Natural killer cell treated with Interleukin-12 subunit alpha and Interleukin-12 subunit beta and Interleukin-15 and Interleukin-18, amount 100 ng/mL, for 72 hours (primary cell): Measurements from ENCODE around the gene LDHA. TPM values are rescaled to one million over a fixed set of nuclear protein-coding genes. Genes with fewer than 3 reads are reported as not detected.
"Not testable (repeated sequence)": the region's sequence is repeated elsewhere in the genome, so short reads cannot be mapped to it uniquely, and the experiment has no call there.

ENCODE experiments used
- ATAC-seq, 2 donors: fragments of 150-1000 bp; cut with Tn5 transposase in 1 of 2; sonication (Bioruptor Pico), chemical (Tn5 transposase) in 1 of 2; 2 replicates each; pipeline ENCODE4 v1.10.0; 2021
- DNase-seq: peaks from one replicate; pipeline ENCODE4 v3.0.0; 2022; ENCODE audit warnings: low spot score
- H3K27ac Mint-ChIP-seq, 2 donors: 1 replicate in 1 of 2; 2 replicates in 1 of 2; pipeline ENCODE4 v1.8.0; 2022; ENCODE audit warnings: mixed read lengths in 2 of 2, mild to moderate bottlenecking in 1 of 2, moderate library complexity in 1 of 2
- H3K27me3 Mint-ChIP-seq, 2 donors: 1 replicate in 1 of 2; 2 replicates in 1 of 2; pipeline ENCODE4 v1.8.0; 2022; ENCODE audit warnings: mixed read lengths in 2 of 2
- H3K36me3 Mint-ChIP-seq: one replicate; pipeline ENCODE4 v1.8.0; 2022; ENCODE audit warnings: mixed read lengths
- H3K4me1 Mint-ChIP-seq, 2 donors: 1 replicate in 1 of 2; 2 replicates in 1 of 2; pipeline ENCODE4 v1.8.0; 2022; ENCODE audit warnings: low read depth in 2 of 2, mixed read lengths in 2 of 2, mild to moderate bottlenecking in 1 of 2
- H3K4me3 Mint-ChIP-seq: one replicate; pipeline ENCODE4 v1.8.0; 2022; ENCODE audit warnings: mixed read lengths
- H3K9me3 Mint-ChIP-seq: 2 replicates; pipeline ENCODE4 v1.8.0; 2022; ENCODE audit warnings: mixed read lengths
- total RNA-seq, 2 donors: library from RNA; stranded (reverse); gene quantifications; one replicate each; pipeline ENCODE4 v1.2.3, GENCODE V29; 2022

The LDHA gene
- total RNA-seq, 2 donors from 2014 or later: 958 to 1,144 TPM

DNA sequence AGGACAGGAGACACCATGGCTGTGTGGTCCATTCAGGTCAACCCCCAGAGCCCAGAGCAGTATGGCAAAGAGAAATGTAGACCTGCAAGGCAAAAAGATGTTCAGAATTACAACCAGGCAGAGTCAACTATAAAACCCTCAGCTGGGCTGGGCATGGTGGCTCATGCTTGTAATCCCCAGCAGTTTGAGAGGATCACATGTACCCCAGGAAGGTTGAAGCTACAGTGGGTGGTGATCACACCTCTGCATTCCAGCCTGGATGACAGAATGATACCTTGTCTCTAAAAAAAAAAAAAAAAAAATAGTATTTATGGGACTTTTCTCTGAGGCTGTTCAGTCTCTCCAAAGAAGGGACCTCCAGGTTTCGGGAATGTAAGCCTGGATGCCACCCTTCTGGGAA, 18.4 kb upstream of the LDHA start:
- no peaks in the 10 kb centered on the region for H3K36me3 Mint-ChIP-seq
- H3K4me3 Mint-ChIP-seq: no peak overlapping the region
- no peaks in the 10 kb centered on the region for H3K9me3 Mint-ChIP-seq
- no peaks in the 10 kb centered on the region for H3K4me1 Mint-ChIP-seq
- no peak overlapping the region for H3K27ac Mint-ChIP-seq
- ATAC-seq: no peak
- no peaks in the 10 kb centered on the region for H3K27me3 Mint-ChIP-seq
- DNase-seq: no peak

DNA sequence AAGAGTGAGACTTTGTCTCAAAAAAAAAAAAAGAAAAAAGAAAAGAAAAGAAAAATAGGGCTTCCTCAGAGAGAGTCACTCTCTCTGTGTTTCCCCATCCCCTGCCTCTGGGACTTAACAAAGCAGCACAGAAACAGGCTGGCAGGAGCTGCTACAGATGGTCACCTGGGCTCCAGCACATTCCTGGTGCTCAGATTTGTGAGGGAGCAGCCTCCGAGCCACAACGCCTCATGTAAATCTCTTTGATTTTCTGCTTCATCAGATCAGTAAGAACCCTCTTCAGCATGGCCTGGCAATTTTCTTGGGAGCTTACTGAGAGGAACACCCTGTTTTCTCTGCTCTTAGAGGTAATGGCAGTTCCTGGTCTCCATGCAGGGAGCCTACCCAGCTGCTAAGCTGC, 15.2 kb upstream of the LDHA start:
- Mint-ChIP-seq H3K9me3 (no peaks in the 10 kb centered on the region), H3K27me3 (no peaks in the 10 kb centered on the region), H3K4me1 (peaks cover 12 to 14% of the 10 kb centered on the region in 2 donors), H3K27ac (peak overlapping the region in 1 of 2 donors; percentile 56), H3K36me3 (no peaks in the 10 kb centered on the region), H3K4me3 (no peak overlapping the region)
- DNase-seq: no peak
- ATAC-seq: no peak

DNA sequence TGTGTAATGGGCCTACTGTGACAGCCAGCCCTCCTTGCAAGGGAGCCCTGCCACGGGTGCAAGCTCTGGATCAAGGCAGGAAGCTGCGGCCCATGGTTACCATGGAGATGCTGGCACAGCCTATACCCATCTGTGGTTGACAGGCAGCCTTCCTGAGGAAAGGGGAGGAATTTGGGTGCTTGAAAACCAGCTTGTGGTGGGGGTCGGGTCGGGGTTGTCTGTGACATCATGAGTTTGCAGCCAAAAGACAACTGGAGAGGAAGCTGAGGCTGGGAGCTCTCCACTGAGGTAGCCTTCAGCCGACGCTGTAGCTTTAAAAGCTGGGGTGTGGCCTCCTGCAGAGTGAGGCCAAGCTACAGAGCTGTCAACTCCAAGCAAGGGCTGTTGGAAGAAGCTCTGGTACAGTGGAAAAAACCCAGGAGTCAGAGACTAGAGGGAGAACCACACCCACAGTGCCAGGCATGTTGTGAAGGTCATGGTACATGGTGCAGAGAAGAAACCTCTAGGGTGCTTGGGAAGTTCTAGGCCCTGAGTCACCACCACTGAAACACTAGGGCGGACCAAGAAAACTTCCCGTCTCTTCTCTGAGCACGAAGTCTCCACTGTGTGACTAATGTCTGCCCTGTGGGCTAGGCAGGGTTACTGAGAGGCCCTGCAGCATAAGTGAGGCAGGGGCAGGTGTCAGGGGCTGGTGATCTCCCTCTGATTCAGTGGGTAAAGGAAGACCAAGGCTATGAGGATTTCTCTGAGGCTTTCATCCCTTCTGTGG, 10.8 kb upstream of the LDHA start:
- peak; percentile 83 for DNase-seq
- Mint-ChIP-seq H3K9me3 (no peaks in the 10 kb centered on the region), H3K4me3 (peak overlapping the region; percentile 68), H3K27me3 (no peaks in the 10 kb centered on the region), H3K36me3 (no peaks in the 10 kb centered on the region), H3K27ac (peak overlapping the region; percentile 95 to 99), H3K4me1 (peaks cover 12 to 19% of the 10 kb centered on the region in 2 donors)
- ATAC-seq: peak; percentile 94 to 96

DNA sequence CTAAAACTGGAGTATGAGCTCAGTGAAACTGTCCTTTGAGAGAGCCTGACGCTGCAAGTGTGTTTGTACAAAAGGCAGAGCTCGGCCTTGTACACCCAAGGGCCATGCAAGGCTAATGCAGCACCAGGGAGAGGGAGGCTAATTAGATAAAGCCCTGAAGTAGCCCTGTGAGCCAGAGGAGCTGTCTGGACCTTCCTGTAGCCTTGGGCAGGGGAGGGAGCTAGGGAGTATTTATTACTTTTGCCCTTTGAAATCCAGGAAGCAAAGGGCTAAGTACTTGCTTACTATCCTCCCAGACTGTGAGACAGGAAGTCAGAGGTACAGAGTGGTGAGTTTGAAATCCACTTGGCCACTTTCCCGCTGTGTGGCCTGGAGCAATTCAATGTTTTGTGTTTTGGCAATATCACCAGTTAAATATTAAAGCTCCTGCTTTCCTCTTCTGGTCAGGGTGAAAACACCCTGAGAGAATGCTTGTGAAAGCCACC, 10.2 kb upstream of the LDHA start:
- peak overlapping the region; percentile 68 for H3K4me3 Mint-ChIP-seq
- ATAC-seq (peak; percentile 53 to 58), DNase-seq (no peak)
- no peaks in the 10 kb centered on the region for H3K27me3 Mint-ChIP-seq
- H3K36me3 Mint-ChIP-seq: no peaks in the 10 kb centered on the region
- H3K4me1 Mint-ChIP-seq: peaks cover 12 to 19% of the 10 kb centered on the region in 2 donors
- H3K9me3 Mint-ChIP-seq: no peaks in the 10 kb centered on the region
- H3K27ac Mint-ChIP-seq: peak overlapping the region; percentile 95 to 99

DNA sequence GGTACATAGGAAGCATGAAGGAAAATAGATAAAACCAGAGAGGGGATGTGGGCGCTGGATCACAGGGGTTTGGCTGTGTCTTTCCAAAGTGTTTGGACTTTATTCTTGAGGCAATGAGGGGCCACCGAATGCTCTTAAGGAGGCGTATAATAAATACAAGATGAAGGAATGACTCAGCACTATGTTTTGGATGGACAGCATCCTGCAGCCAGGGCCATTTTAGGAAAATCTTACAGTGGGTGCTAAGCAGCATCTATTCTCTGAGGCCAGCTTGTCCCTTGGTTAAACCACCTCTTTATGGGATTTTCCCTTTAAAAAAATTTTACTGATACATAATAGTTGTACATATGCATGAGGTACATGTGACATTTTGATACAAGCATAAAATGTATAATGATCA, 4.3 kb upstream of the LDHA start:
- Mint-ChIP-seq H3K27me3 (no peaks in the 10 kb centered on the region), H3K36me3 (no peaks in the 10 kb centered on the region), H3K4me1 (peaks cover 6 to 12% of the 10 kb centered on the region in 2 donors), H3K27ac (no peak overlapping the region), H3K4me3 (no peak overlapping the region), H3K9me3 (no peaks in the 10 kb centered on the region)
- no peak for ATAC-seq
- DNase-seq: no peak

DNA sequence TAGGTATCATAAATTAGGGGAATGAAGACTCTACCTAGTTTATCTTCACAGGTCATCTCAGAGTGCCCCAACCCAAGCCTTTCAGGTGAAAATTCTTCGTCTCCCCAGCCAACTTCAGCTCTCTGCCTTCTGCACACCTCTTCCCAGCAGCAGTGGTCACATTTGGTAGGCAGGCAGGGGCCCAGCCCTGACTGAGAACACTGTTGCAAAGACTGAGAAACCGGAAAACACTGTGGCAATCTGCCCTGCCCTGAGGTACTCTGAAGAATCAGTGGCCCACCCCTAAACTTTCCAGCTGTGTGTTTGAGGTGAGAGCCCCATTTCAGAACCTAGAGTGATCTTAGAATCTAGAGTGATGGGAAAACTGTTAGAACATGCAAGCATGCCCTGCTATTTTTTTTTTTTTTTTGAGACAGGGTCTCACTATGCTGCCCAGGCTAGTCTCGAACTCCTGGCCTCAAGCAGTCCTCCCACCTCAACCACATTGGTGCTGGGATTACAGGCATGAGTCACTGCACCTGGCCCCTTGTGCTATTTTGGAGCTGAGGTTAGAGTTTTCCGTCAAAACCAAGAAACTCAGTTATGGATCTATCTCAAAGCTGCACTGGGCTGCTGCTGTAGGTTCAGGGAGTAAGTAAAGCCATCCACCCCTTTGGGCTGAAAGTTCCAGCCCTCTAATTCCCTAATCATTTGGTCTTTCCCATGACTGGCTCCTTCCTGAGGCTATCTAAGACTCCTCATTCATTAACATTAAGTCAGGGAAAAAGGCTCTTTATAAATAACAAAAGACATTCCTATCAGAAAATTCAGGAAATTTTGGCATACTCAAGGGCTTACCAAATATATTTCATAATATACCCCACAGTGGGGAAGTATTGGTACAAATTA, 1.7 kb upstream of the LDHA start:
- Mint-ChIP-seq H3K27ac (peak overlapping the region; percentile 83 to 98), H3K9me3 (no peaks in the 10 kb centered on the region), H3K36me3 (peaks cover 7% of the 10 kb centered on the region), H3K4me1 (peaks cover 16 to 26% of the 10 kb centered on the region in 2 donors), H3K27me3 (no peaks in the 10 kb centered on the region), H3K4me3 (peak overlapping the region; percentile 48)
- DNase-seq (no peak), ATAC-seq (no peak)

DNA sequence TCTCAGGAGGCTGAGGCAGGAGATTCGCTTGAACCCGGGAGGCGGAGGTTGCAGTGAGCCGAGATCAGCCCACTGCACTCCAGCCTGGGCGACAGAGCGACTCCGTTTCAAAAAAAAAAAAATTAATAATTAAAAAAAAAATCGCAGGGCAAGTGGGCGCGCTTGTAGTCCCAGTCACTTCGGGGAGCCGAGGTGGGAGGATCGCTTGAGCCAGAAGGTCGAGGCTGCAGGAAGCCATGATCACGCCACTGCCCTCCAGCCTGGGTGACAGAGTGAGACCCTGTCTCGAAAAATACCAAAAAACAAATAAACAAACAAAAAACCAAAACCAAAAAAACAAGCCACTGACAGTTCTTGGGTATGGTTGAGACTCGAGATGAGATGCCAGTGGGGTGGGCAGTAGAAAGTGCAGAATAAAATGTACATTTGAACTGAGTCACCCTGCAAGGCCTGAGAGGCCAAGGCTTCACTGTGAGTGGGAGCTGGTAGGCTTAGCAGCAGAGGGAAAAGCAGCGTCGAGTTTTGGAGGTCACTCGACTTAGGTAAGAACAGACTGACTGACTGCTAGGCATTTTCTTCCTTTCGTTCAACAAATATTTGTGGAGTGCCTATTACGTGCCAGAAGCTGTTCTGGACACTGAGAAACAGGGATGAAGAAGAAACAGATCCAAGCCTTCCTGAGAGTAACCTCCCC, 635 bp upstream of the LDHA start:
- Mint-ChIP-seq H3K4me3 (peak overlapping the region; percentile 89), H3K27ac (peak overlapping the region; percentile 98), H3K9me3 (no peaks in the 10 kb centered on the region), H3K36me3 (peaks cover 13% of the 10 kb centered on the region), H3K4me1 (peaks cover 21 to 31% of the 10 kb centered on the region in 2 donors), H3K27me3 (no peaks in the 10 kb centered on the region)
- no peak for ATAC-seq
- no peak for DNase-seq

DNA sequence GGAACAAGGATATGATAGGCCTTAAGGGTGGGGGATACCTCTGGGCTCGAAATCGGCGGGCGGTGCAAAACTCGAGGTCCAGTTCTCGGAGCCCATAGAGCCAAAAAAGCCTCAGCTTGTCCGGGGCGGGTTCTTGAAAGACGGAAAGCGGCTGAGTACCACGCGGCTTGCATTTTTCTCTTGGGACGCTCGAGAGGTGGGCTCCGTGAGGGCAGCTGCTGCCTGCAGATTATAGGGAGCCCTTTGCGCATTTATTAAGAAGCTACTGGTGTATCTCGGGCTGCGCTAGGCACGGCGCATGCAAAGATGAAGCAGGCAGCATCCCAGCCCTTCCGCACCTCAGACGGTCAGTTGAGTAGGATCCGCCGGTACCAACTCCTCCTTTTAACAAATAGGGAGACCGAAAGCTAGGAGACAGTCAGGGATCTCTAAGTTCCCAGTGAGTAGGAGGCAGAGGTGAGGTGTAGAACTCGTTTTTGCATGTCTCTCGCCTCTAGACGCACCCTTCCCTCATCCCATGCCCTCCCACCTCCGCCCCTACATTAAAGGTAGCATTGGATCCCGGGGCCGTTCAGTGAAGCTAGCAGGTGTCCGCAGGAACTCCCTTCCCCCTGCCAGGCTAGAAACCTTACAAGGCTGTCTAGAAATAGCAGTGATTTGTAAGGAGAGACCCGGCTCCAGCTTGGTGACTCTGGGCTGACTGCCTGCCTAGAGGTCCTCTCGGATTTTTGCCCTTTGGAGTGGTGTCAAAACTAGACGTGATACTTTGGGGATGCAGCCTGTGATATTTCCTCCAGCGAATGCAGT, 768 bp downstream of the LDHA start:
- no peak for DNase-seq
- Mint-ChIP-seq H3K27ac (peak overlapping the region; percentile 98), H3K9me3 (no peaks in the 10 kb centered on the region), H3K4me1 (peaks cover 31 to 35% of the 10 kb centered on the region in 2 donors), H3K27me3 (no peaks in the 10 kb centered on the region), H3K36me3 (peaks cover 24% of the 10 kb centered on the region), H3K4me3 (peak overlapping the region; percentile 89)
- no peak for ATAC-seq

DNA sequence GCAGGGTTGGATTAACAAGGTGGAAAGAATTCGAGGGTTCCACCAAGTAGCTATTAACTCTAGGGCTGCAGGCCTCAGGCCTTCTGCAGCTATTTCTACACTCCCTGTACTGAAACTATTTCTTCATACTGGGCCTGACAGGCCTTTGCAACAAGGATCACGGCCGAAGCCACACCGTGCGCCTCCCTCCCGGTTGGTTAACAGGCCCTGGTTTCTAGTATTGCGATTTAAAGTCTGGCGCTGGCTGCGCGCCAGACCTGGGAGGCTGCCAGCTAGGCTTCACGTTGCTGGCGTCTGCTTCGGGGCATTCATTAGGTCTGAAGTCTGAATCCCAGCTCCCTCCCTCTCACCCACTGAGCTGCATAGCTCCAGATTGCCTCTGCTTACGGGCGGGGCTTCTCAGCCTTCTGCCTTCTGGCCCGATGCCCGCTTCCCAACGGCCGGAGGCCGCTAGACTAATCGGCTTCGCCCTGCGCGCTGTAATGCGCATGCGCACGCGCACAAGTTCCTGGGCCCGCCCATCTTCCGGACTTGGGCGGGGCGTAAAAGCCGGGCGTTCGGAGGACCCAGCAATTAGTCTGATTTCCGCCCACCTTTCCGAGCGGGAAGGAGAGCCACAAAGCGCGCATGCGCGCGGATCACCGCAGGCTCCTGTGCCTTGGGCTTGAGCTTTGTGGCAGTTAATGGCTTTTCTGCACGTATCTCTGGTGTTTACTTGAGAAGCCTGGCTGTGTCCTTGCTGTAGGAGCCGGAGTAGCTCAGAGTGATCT, 1.6 kb downstream of the LDHA start:
- Mint-ChIP-seq H3K36me3 (peaks cover 31% of the 10 kb centered on the region), H3K27me3 (no peaks in the 10 kb centered on the region), H3K9me3 (no peaks in the 10 kb centered on the region), H3K4me1 (peaks cover 31 to 35% of the 10 kb centered on the region in 2 donors), H3K27ac (peak overlapping the region; percentile 98), H3K4me3 (peak overlapping the region; percentile 89)
- DNase-seq (peak; percentile 96), ATAC-seq (peak; percentile 85 to 87)

DNA sequence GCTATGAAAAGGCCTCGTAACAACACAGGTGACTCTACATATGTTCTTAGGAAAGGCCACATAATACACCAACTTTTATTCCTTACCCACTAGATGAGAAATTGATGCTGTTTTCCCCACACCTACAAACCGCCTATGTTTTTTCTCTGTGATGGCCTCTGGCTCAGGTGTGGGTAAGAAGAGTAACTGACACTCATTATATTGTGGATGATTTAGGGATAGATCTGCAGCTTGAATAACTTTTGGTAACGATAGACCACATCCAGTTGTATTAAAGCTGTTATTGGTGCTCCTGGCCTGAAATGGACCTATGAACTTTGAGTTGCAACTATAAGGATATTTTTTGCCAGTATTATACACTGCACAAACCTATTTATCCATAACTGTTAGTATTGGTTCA, 3.6 kb downstream of the LDHA start:
- H3K9me3 Mint-ChIP-seq: no peaks in the 10 kb centered on the region
- peak overlapping the region; percentile 57 for H3K4me3 Mint-ChIP-seq
- peaks cover 31 to 35% of the 10 kb centered on the region in 2 donors for H3K4me1 Mint-ChIP-seq
- DNase-seq (no peak), ATAC-seq (no peak)
- H3K27ac Mint-ChIP-seq: peak overlapping the region; percentile 15 to 66
- H3K36me3 Mint-ChIP-seq: peaks cover 35% of the 10 kb centered on the region
- H3K27me3 Mint-ChIP-seq: no peaks in the 10 kb centered on the region

DNA sequence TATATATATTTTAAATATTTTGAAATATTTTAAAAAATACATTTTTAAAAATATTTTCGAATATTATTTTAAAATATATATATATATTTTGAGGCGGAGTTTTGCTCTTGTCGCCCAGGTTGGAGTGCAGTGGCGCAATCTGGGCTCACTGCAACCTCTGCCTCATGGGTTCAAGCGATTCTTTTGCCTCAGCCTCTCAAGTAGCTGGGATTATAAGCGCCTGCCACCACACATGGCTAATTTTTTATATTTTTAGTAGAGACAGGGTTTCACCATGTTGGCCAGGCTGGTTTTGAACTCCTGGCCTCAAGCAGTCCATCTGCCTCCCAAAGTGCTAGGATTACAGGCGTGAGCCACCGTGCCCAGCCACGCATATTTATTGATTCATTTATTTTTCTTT, 6.7 kb downstream of the LDHA start:
- not testable (repeated sequence) for H3K27me3 Mint-ChIP-seq, DNase-seq, H3K9me3 Mint-ChIP-seq, H3K4me3 Mint-ChIP-seq, ATAC-seq, H3K27ac Mint-ChIP-seq
- Mint-ChIP-seq H3K36me3 (peaks cover 43% of the 10 kb centered on the region), H3K4me1 (peaks cover 18 to 24% of the 10 kb centered on the region in 2 donors)

DNA sequence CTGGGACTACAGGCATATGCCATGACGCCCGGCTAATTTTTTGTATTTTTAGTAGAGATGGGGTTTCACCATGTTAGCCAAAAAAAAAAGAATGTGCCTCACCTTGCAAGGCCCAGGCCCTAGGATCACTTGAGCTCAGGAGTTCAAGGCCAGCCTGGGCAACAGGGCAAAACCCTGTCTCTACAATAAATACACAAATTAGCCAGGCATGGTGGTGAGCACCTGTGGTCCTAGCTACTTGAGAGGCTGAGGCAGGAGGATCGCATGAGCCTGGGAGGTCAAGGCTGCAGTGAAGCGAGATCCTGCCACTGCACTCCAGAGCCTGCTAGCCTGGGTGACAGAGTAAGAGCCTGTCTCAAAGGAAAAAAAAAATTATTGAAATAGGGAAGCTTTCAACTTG, 9.7 kb downstream of the LDHA start:
- no peak for ATAC-seq
- Mint-ChIP-seq H3K4me3 (no peak overlapping the region), H3K36me3 (peaks cover 42% of the 10 kb centered on the region), H3K27me3 (no peaks in the 10 kb centered on the region), H3K4me1 (peaks cover under 1 to 6% of the 10 kb centered on the region in 2 donors), H3K9me3 (no peaks in the 10 kb centered on the region), H3K27ac (no peak overlapping the region)
- no peak for DNase-seq
